Tibial nerve (tissue), 4 donors: ENCODE measurements around the gene AGXT.

ENCODE experiments used
- CTCF ChIP-seq, 5 experiments: fragments of 200-600 bp in 3 of 5; fragments of 450-650 bp in 2 of 5; sonication (generic) in 3 of 5; IDR thresholded peaks; one replicate each; pipeline ENCODE4 v1.5.1; 2016 to 2019; ENCODE audit warnings: antibody characterized with exemption in 5 of 5, mild to moderate bottlenecking in 3 of 5, moderate library complexity in 2 of 5
- EP300 ChIP-seq, 2 donors: sonication (generic); formaldehyde crosslinking; IDR thresholded peaks; one replicate each; pipeline ENCODE4 v1.6.1; 2017; ENCODE audit warnings: antibody characterized with exemption in 2 of 2, mild to moderate bottlenecking in 1 of 2

- TF ChIP-seq CTCF (IDR thresholded peaks at IDR 0.05), result no peak
- no peak for TF ChIP-seq EP300 (IDR thresholded peaks at IDR 0.05)
Observed at GRCh38 chr2:240919786-240920782, 51.5 kb downstream of the AGXT start.
